SK-N-SH (cell line): ENCODE results near the gene FYCO1.

Experiments
- CTCF ChIP-seq: fragments of 200-600 bp; sonication (generic); IDR thresholded peaks from 2 replicates; pipeline ENCODE4 v1.6.1; 2017; ENCODE audit warnings: antibody characterized with exemption, mild to moderate bottlenecking, moderate library complexity
- FOSL2 ChIP-seq: IDR thresholded peaks from 2 replicates; pipeline ENCODE4 v1.4.0; 2012; ENCODE audit warnings: low read depth, mild to moderate bottlenecking, moderate library complexity, borderline replicate concordance
- FOXJ3 ChIP-seq: sonication (generic); formaldehyde crosslinking; IDR thresholded peaks from 2 replicates; pipeline ENCODE4 v1.5.1; 2020; ENCODE audit warnings: mild to moderate bottlenecking, missing genetic modification reagents
- FOXM1 ChIP-seq: IDR thresholded peaks from 2 replicates; pipeline ENCODE4 v1.4.0; 2012; ENCODE audit warnings: low read depth, mild to moderate bottlenecking
- MAX ChIP-seq: IDR thresholded peaks from 2 replicates; pipeline ENCODE4 v1.4.0; 2012; ENCODE audit warnings: low read depth

GRCh38 chr3:45917146-45917898 is 78.3 kb downstream of the FYCO1 start:
- TF ChIP-seq FOXM1 (no peak), FOXJ3 (CRISPR knock-in tag) (no peak), CTCF (no peak), FOSL2 (no peak), MAX (no peak)
